HL-60 (cell line): ENCODE results near the gene COBL.

Experiments used
- CTCF ChIP-seq: IDR thresholded peaks from one replicate; pipeline ENCODE4 v1.5.1; 2011; ENCODE audit warnings: low read length, control low read depth, inconsistent platforms; ENCODE audit not compliant: insufficient read depth
- GABPA ChIP-seq: IDR thresholded peaks from 2 replicates; pipeline ENCODE4 v1.6.1; 2012; ENCODE audit warnings: low read depth
- POLR2AphosphoS5 ChIP-seq: IDR thresholded peaks from 2 replicates; pipeline ENCODE4 v1.6.1; 2012; ENCODE audit warnings: low read depth
- REST ChIP-seq: IDR thresholded peaks from 2 replicates; pipeline ENCODE4 v1.6.1; 2012; ENCODE audit warnings: low read depth; ENCODE audit not compliant: insufficient replicate concordance
- SPI1 ChIP-seq: IDR thresholded peaks from 2 replicates; pipeline ENCODE4 v1.6.1; 2012; ENCODE audit warnings: low read depth, mild to moderate bottlenecking, borderline replicate concordance

GRCh38 chr7:51146816-51147586 lies 169.6 kb downstream of the COBL start:
- TF ChIP-seq POLR2AphosphoS5, result no peak
- TF ChIP-seq CTCF, result no peak
- TF ChIP-seq GABPA, result no peak
- TF ChIP-seq REST, result no peak
- TF ChIP-seq SPI1, result no peak
